ENCODE data around the gene DENND1A. TPM values are rescaled to one million over a fixed set of nuclear protein-coding genes. Genes with fewer than 3 reads are reported as not detected.

Gene DENND1A
- total RNA-seq, 1 experiment from 2014 or later, result 29.7 TPM

- Histone ChIP-seq H3K9ac (ENCODE audit: low read length) (no peak overlapping the region), H3F3A (ENCODE audit: low read length, unreplicated experiment) (no peaks in the 10 kb centered on the region), H3K4me1 (ENCODE audit: insufficient read depth, low read length) (no peaks in the 10 kb centered on the region), H2AFZ (ENCODE audit: low read length) (no peak overlapping the region), H4K20me1 (ENCODE audit: low read length) (no peaks in the 10 kb centered on the region), H3K4me2 (ENCODE audit: low read length) (no peak overlapping the region), H3K36me3 (ENCODE audit: low read depth, low read length) (no peaks in the 10 kb centered on the region), H3K27ac (ENCODE audit: low read length) (no peak overlapping the region), H3K9me2 (replicated peaks; ENCODE audit: low read length) (no peaks in the 10 kb centered on the region), H3K9me3 (ENCODE audit: low read length) (no peaks in the 10 kb centered on the region), H3K4me3 (ENCODE audit: low read length) (no peak overlapping the region), H3K27me3 (ENCODE audit: low read length) (no peaks in the 10 kb centered on the region), H3K79me2 (ENCODE audit: low read length) (no peaks in the 10 kb centered on the region)
- ATAC-seq (no peak), DNase-seq (no peak)
- intact Hi-C loops (cut with micrococcal nuclease), result no loop called here
- no peak for TF ChIP-seq EZH2phosphoT487 (IDR thresholded peaks at IDR 0.05; ENCODE audit: borderline replicate concordance, low read length)
- TF ChIP-seq CTCF (conservative IDR thresholded peaks at IDR 0.05; ENCODE audit: low read depth, low read length), result no peak
- TF ChIP-seq EZH2 (IDR thresholded peaks at IDR 0.05; ENCODE audit: low read length, unreplicated experiment), result no peak
- no TSS peak for BruUV-seq (replicated peaks)
- ChIA-PET CTCF (no interaction called here), POLR2A (ENCODE audit: unreplicated experiment) (no interaction called here)
Measured at GRCh38 chr9:123445981-123446610, 483.8 kb downstream of the DENND1A start.

GRCh38 chr9:123445116-123445515 lies 484.8 kb downstream of the DENND1A start:
- intact Hi-C loops (cut with micrococcal nuclease), result no loop called here
- Histone ChIP-seq H3K9me3 (ENCODE audit: low read length) (no peaks in the 10 kb centered on the region), H3K9ac (ENCODE audit: low read length) (no peak overlapping the region), H3K4me2 (ENCODE audit: low read length) (no peak overlapping the region), H3K36me3 (ENCODE audit: low read depth, low read length) (no peaks in the 10 kb centered on the region), H3K27me3 (ENCODE audit: low read length) (no peaks in the 10 kb centered on the region), H3K27ac (ENCODE audit: low read length) (no peak overlapping the region), H2AFZ (ENCODE audit: low read length) (no peak overlapping the region), H3K9me2 (replicated peaks; ENCODE audit: low read length) (no peaks in the 10 kb centered on the region), H3K4me3 (ENCODE audit: low read length) (no peak overlapping the region), H3K4me1 (ENCODE audit: insufficient read depth, low read length) (no peaks in the 10 kb centered on the region), H3F3A (ENCODE audit: low read length, unreplicated experiment) (no peaks in the 10 kb centered on the region), H4K20me1 (ENCODE audit: low read length) (no peaks in the 10 kb centered on the region), H3K79me2 (ENCODE audit: low read length) (no peaks in the 10 kb centered on the region)
- DNase-seq, result no peak
- no peak for TF ChIP-seq CTCF (conservative IDR thresholded peaks at IDR 0.05; ENCODE audit: low read depth, low read length)
- no peak for TF ChIP-seq EZH2 (IDR thresholded peaks at IDR 0.05; ENCODE audit: low read length, unreplicated experiment)
- no peak for TF ChIP-seq EZH2phosphoT487 (IDR thresholded peaks at IDR 0.05; ENCODE audit: borderline replicate concordance, low read length)
- no peak for ATAC-seq
- ChIA-PET POLR2A (ENCODE audit: unreplicated experiment) (no interaction called here), CTCF (no interaction called here)
- no TSS peak for BruUV-seq (replicated peaks)

GRCh38 chr9:123441769-123442168 lies 488.2 kb downstream of the DENND1A start:
- no peaks in the 10 kb centered on the region for H3K36me3 ChIP-seq (ENCODE audit: low read depth, low read length)
- POLR2A ChIA-PET (ENCODE audit: unreplicated experiment), result no interaction called here

More at GRCh38 chr9:123441769-123442168, 488.2 kb downstream of the DENND1A start:
- no peak for TF ChIP-seq EZH2 (IDR thresholded peaks at IDR 0.05; ENCODE audit: low read length, unreplicated experiment)
- Histone ChIP-seq H3K4me2 (ENCODE audit: low read length) (no peak overlapping the region), H3K27ac (ENCODE audit: low read length) (no peak overlapping the region), H3F3A (ENCODE audit: low read length, unreplicated experiment) (no peaks in the 10 kb centered on the region), H3K4me3 (ENCODE audit: low read length) (no peak overlapping the region), H3K9ac (ENCODE audit: low read length) (no peak overlapping the region), H4K20me1 (ENCODE audit: low read length) (no peaks in the 10 kb centered on the region), H3K79me2 (ENCODE audit: low read length) (no peaks in the 10 kb centered on the region), H3K4me1 (ENCODE audit: insufficient read depth, low read length) (no peaks in the 10 kb centered on the region), H3K9me3 (ENCODE audit: low read length) (no peaks in the 10 kb centered on the region), H2AFZ (ENCODE audit: low read length) (no peak overlapping the region), H3K27me3 (ENCODE audit: low read length) (no peaks in the 10 kb centered on the region), H3K9me2 (replicated peaks; ENCODE audit: low read length) (no peaks in the 10 kb centered on the region)
- intact Hi-C loops (cut with micrococcal nuclease), result no loop called here
- CTCF ChIA-PET, result no interaction called here
- DNase-seq (no peak), ATAC-seq (no peak)
- no TSS peak for BruUV-seq (replicated peaks)

Data from PC-3 (cell line).